HG02840 (cell line): Measurements from ENCODE around the gene COL8A2.

Source experiments
- ATAC-seq: cut with Tn5 transposase; IDR thresholded peaks from one replicate; pipeline ENCODE4 v1.9.1; 2021; ENCODE audit warnings: mild to moderate bottlenecking, moderate library complexity, moderate number of reproducible peaks; ENCODE audit not compliant: unreplicated experiment, low FRiP score

COL8A2 gene

DNA sequence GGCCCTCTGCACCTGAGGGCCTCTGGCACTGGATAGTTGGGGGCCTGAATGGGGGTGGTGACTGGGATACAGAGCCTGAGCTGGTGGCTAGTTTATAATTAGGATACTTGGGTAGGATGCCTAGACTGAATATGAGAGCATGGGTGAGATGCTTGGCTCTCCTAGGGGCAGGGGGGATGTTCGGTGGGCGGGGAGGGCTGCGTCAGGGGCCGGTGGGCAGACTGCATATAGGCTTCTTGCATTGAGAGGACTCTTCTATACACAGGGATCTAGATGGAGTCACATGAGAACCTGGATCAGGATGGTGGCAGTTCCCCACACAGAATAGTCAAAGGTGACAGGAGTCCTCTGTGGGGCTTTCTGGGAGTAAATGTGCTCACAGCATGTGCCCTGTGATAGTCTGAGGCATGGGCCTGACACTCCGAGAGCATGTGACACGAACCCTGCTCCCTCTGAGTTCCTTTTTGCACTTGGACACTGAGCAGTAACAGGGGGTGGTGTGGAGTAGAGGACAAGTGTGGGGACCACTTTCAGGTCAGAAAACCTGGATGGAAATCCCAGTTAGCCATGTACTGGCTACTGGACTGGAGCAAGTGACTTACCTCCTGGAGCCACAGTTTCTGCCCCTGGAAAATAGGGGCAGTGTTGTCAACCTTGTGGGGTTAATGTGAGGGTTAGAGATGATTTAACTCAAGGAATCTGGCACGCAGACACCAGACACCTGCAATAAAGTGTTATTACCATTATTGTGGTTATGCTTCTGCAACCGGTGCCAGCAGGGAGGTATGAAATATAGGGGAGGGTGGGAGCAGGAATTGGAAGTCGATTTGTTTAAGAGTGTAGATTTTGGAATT is 33.2 kb upstream of the COL8A2 start:
- ATAC-seq: no peak

DNA sequence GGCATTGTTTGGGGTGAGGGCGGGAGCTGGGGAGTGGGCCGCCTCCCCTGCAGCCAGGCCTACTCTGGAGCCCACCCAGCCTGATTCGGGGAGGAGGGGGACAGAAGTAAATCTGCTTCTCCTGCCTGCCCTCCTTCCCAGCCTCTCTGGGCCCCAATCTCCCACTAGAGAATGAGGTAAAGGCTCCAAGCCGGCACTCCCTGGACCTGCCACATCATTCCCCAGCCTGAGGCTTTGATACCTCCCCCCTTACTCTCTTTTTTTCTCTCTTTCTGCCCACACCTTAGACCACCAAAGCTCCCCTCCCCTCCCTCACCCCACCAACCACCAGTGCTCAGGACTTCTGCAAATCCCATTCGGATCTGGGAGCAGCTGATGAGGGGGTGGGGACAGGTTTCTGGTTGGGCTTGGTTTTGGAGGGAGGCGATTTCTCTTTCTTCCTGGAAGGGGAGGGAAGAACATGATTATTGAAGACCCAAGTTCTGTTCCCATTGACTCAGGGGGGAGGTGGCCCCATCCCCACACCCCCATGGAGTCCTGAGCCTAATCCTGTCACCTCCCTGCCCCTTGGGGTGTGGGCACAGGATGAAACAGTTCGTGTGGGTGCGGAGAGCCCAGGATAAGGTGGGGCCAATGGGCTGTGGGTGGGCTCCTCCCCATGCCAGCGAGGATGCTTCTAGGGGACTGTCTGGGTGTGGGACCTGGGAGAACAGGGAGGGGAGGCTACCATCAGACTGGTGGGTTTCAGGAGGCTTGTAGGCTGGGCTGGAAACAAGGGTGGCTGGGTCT is 32.3 kb upstream of the COL8A2 start:
- ATAC-seq: no peak

DNA sequence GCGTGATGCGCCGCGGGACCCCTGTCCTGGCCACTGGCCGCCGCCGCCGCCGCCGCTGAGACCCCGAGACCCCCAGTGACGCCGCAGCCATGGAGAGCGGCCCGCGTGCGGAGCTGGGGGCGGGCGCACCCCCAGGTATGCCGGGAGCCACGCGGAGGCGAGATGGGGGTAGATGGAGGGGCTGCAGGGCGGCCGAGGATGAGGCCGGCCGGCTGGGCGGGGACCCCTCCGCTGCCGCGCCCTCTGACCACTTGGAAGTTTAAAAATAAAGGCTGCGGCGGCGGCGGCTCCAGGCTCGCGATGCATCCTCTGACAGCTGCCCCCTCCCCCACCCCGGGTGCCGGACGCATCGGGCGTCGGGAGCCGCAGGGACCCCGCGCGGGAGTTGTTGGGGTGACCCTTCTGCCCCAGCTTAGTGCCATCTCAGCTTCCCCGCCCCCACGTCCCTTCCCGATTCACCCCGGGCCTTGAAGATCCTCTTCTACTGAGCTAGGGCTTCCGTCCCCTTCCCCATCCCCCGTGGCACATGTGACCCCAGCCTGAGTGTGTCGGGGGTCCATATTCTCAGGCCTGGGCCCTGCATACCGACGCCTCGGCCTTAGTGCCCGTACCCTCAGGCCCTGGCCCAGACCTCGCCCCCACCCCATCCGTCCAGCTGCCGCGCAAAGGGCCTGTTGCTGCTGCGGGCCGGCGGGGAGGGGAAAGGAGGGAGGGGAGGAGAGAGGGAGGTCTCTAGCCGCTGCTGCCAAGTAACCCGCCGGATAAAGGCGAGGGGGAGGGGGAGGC is 31.5 kb upstream of the COL8A2 start:
- ATAC-seq: peak; percentile 0

- ATAC-seq: peak; percentile 62
Observed at GRCh38 chr1:36155408-36156328, 30.6 kb upstream of the COL8A2 start, which contains the start of gene MAP7D1. Gene MAP7D1, plus strand, starts transcription at chr1:36156160. Its CDS starts 258 bp downstream, at chr1:36156418.

- no peak for ATAC-seq
Observed at GRCh38 chr1:36154765-36155407, 29.9 kb upstream of the COL8A2 start.

- no peak for ATAC-seq
Observed at GRCh38 chr1:36154335-36154734, 29.3 kb upstream of the COL8A2 start.

DNA sequence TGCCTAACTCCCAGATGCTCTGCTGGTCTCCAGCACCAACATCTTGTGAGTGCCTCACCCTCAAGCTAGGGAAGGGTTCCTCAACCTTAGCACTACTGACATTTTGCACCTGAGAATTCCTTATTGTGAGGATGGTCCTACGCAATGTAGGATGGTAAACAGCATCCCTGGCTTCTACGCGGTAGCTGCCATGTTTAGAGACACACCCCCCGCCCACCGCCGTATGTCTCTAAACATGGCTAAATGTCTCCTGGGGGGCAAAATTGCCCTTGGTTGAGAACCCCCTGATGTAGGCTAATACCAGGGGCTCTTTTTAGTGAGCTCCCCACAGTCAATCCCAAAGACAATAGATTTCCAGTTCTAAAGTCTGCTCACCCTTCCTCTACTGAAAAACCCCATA is 28.5 kb upstream of the COL8A2 start:
- ATAC-seq: no peak

DNA sequence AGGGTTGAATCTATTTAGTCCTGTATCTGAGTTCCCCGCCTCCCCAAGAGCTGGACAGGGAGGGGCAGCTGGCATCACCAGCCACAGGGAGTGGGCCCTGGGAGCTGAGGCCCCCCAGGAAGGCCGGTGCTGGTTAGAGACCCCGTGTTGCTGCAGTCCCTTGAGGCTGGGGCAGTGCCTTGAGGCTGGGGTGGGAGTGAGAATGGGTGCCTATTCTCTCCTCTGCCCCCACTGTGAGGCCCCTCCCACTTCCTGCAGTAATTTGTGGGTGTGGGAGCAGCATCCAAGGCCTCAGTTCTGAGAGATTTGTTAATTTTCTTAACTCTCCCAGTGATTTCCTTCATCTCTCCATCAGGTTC is 26.8 kb upstream of the COL8A2 start:
- no peak for ATAC-seq

GRCh38 chr1:36151134-36151844 is 26.3 kb upstream of the COL8A2 start:
- no peak for ATAC-seq

DNA sequence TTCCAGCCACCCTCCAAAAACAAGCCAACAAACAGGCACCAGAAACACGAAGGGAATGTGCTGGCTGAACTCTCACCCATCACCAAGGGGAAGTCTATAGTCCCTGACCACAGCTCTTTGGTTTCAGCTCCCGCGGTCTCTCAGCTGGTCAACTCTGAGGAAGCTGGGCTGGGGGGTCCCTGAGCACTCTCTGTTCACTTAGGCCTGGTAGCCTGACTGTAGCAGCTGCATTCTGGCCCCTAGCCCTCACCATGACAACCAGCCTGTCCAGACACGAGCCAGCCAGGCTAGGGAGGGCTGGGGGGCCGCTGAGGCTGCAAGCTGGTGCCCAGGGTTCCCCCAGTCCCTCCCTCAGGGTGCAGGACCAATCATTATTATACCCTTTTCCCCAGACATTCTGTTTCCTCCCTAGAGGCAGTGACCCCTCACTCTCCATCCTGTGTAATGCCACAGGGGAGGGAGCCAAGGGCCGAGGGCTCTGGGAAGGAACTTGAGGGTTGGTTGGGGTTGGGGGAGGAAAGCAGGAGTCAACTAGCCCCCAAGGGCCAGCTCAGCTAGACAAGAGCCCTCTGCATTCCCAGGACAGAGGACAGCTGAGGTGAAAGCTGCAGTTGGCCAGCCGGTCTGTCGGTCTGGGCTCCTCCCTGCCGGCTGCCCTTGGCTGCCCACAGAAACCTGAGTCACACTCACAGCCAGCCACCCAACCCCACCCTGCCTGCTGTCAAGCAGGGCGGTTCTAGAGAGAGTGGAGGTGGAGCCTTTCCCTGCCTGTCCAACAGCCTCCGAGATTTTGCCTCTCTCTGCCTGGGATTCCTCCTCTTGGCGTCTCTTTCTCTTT is 25.5 kb upstream of the COL8A2 start:
- no peak for ATAC-seq

- ATAC-seq: no peak
Observed at GRCh38 chr1:36149973-36150295, 24.9 kb upstream of the COL8A2 start.

DNA sequence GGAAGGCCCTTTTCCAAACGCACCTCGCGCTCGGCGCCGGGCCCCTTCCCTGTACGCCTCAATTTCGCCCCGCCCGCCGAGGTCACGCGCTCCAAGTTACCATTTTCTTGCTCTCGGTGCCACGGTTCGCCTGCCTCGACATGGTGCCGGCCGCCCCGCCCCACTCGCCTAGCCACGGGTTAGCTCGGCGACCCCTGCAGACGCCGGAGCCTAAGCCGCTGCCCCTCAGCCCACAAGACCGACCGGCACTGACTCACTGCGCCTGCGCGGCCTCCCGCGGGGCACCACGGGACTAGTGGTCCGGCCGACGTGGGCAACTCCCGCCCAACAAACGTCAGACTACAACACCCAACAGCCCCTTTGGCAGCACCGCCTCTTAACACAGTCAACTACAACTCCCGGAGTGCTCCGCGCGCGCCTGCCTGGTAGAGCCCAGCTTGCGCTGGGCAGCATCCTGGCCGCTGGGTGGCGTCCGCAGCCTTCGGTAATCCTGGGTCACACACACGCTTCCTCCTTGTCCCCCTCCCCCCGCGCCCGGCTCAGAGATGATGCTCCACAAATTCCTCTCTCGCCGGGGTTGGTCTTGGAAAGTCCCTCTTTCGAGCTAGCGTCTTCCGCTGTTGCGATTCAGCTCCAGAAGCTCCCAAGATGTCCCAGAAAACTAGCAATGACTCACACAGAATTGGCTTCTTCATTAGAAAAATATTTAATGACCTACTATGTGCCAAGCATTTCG is 24.4 kb upstream of the COL8A2 start, which contains the start of gene TRAPPC3:
TRAPPC3 (minus strand) TSS at position 250 of the 736 bp plus-strand sequence; CDS start at position 142, 108 bp downstream.
- peak; percentile 95 for ATAC-seq

DNA sequence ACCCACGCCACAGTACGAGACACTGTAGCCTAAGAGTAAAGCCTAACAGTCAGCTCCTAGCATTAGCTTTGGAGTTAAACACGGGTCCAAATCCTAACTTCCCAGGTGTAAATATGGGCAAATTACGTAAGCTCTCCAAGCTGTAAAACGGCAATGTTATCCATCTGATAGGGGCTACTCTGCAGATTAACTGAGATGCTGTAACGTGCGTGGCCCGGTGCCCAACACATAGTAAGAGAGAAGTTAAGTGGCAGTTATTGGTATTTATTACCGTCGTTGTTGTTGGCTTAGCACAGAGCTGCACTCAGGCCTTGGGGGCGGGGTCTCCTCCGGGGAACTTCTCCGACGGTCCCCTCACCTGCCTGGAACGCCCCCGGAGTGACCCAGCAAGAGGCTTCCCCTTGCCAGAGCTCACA is 23.8 kb upstream of the COL8A2 start:
- ATAC-seq: no peak

DNA sequence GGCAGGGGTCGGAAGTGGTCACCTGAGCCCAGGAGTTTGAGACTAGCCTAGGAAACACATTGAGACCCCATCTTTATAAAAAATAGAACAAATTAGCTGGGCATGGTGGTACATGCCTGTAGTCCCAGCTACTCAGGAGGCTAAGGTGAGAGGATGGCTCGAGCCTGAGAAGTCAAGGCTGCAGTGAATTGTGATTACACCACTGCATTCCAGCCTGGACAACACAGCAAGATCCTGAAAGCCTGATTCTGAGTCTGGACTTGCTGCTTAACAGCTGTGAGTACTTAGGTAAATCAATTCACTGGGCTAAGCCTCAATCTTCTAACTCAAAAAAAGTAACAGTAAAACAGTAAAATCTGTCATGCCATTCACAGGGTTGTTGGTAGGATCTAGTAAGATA is 19.4 kb upstream of the COL8A2 start:
- ATAC-seq: no peak

- no peak for ATAC-seq
Observed at GRCh38 chr1:36143424-36143823, 18.4 kb upstream of the COL8A2 start.

- ATAC-seq: no peak
Observed at GRCh38 chr1:36142121-36142520, 17.1 kb upstream of the COL8A2 start.

DNA sequence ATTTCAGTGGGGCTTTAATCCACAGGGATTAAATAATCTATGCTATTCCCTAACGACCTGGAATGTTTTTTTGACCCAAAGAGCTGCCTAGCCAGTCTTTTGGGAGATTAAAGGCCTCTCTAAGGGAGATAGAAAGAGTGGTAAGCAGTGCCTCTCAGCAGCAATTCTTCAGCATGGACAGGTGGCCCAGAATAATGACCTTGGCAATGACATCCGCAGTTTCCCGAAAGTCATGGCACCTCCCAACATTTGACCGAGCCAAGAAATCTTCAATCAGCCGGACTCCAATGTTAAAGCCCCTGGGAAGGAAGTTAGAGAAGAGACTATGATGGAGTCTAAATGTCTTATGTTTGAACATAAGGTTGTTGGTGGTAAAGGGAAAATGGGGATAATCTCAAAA is 14.5 kb upstream of the COL8A2 start:
- no peak for ATAC-seq
